ENCODE measurements around the gene PFKM. TPM values are rescaled to one million over a fixed set of nuclear protein-coding genes. Genes with fewer than 3 reads are reported as not detected.

PFKM gene
- total and polyA plus RNA-seq, 2 donors from 2014 or later: 67.7 to 69.6 TPM

DNA sequence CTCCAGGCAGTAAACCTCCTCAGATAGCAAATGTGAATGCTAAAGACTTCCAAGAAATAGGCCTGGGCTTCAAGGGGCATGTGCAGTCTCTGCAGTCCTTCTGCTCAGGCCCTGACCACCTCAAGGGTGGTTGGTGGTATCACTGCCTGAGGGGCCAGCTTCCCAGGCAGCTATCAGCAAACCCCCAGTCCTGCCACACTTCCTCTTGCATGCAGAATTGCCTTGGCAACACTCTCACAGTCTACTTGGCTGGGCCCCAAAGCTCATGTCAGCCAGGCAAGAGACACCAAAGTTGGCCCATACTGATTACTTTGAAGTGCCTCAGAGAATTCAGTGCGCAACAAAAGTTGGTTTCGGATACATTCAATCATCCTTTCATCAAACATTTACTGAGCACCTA is 41.6 kb downstream of the PFKM start:
- Histone ChIP-seq H3K4me3 (ENCODE audit: low read length in 3 of 3) (no peak overlapping the region), H3K4me1 (ENCODE audit: control insufficient read depth in 2 of 3, insufficient read depth in 2 of 3, low read depth in 1 of 3, low read length in 3 of 3) (peaks cover 0 to 2% (median 0%) of the 10 kb centered on the region in 3 donors), H3K36me3 (ENCODE audit: control insufficient read depth in 2 of 3, insufficient read depth in 3 of 3, low read length in 3 of 3) (no peaks in the 10 kb centered on the region), H3K9me3 (ENCODE audit: control insufficient read depth in 2 of 3, insufficient read depth in 1 of 3, low read length in 3 of 3) (no peaks in the 10 kb centered on the region), H3K9ac (ENCODE audit: low read length in 3 of 3) (no peak overlapping the region), H3K27ac (ENCODE audit: low read depth in 2 of 2, low read length in 2 of 2) (no peak overlapping the region), H3K27me3 (ENCODE audit: control insufficient read depth, insufficient read depth, low read length) (no peaks in the 10 kb centered on the region)
- TF ChIP-seq, protein P1, sequence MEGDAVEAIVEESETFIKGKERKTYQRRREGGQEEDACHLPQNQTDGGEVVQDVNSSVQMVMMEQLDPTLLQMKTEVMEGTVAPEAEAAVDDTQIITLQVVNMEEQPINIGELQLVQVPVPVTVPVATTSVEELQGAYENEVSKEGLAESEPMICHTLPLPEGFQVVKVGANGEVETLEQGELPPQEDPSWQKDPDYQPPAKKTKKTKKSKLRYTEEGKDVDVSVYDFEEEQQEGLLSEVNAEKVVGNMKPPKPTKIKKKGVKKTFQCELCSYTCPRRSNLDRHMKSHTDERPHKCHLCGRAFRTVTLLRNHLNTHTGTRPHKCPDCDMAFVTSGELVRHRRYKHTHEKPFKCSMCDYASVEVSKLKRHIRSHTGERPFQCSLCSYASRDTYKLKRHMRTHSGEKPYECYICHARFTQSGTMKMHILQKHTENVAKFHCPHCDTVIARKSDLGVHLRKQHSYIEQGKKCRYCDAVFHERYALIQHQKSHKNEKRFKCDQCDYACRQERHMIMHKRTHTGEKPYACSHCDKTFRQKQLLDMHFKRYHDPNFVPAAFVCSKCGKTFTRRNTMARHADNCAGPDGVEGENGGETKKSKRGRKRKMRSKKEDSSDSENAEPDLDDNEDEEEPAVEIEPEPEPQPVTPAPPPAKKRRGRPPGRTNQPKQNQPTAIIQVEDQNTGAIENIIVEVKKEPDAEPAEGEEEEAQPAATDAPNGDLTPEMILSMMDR (IDR thresholded peaks at IDR 0.05; ENCODE audit: borderline replicate concordance, extremely low read depth, insufficient read depth): no peak
- intact Hi-C loops (cut with DNase I): no loop called here
- DNase-seq (no peak), FAIRE-seq (no peak)

- H3K27me3 ChIP-seq (ENCODE audit: control insufficient read depth, insufficient read depth, low read length): no peaks in the 10 kb centered on the region
- H3K9ac ChIP-seq (ENCODE audit: low read length in 3 of 3): no peak overlapping the region
- H3K9me3 ChIP-seq (ENCODE audit: control insufficient read depth in 2 of 3, insufficient read depth in 1 of 3, low read length in 3 of 3): no peaks in the 10 kb centered on the region
- intact Hi-C loops (cut with DNase I): no loop called here
- H3K4me3 ChIP-seq (ENCODE audit: low read length in 3 of 3): no peak overlapping the region
- TF ChIP-seq, protein P1 (IDR thresholded peaks at IDR 0.05; ENCODE audit: borderline replicate concordance, extremely low read depth, insufficient read depth): no peak
- H3K27ac ChIP-seq (ENCODE audit: low read depth in 2 of 2, low read length in 2 of 2): no peak overlapping the region
- DNase-seq: no peak
- no peaks in the 10 kb centered on the region for H3K36me3 ChIP-seq (ENCODE audit: control insufficient read depth in 2 of 3, insufficient read depth in 3 of 3, low read length in 3 of 3)
- no peak for FAIRE-seq
- H3K4me1 ChIP-seq (ENCODE audit: control insufficient read depth in 2 of 3, insufficient read depth in 2 of 3, low read depth in 1 of 3, low read length in 3 of 3): no peaks in the 10 kb centered on the region
Measured at GRCh38 chr12:48163150-48163747, 44.1 kb downstream of the PFKM start.

DNA sequence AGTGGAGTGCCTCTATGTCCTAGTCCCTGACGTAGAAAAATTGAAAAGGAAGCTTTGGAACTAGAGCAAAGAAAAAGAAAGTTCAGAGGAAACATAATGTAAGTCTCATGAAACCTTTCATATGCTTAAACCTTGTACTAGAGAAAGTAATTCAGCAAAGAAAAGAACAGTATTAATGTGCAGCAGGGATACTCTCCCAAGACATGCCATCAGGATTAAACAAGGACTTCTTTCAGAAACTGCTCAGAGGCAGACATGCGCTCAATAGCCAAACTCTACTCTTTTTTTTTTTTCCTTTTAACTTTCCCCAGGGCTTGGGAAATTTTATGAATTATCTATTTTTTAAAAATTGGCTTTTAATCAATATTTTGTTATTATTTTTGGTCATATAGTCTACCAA is 45.3 kb downstream of the PFKM start:
- H3K9me3 ChIP-seq (ENCODE audit: control insufficient read depth in 2 of 3, insufficient read depth in 1 of 3, low read length in 3 of 3): no peaks in the 10 kb centered on the region
- no peaks in the 10 kb centered on the region for H3K36me3 ChIP-seq (ENCODE audit: control insufficient read depth in 2 of 3, insufficient read depth in 3 of 3, low read length in 3 of 3)
- TF ChIP-seq, protein P1 (IDR thresholded peaks at IDR 0.05; ENCODE audit: borderline replicate concordance, extremely low read depth, insufficient read depth): no peak
- H3K27me3 ChIP-seq (ENCODE audit: control insufficient read depth, insufficient read depth, low read length): no peaks in the 10 kb centered on the region
- H3K4me1 ChIP-seq (ENCODE audit: control insufficient read depth in 2 of 3, insufficient read depth in 2 of 3, low read depth in 1 of 3, low read length in 3 of 3): no peaks in the 10 kb centered on the region
- DNase-seq (no peak), FAIRE-seq (no peak)
- H3K27ac ChIP-seq (ENCODE audit: low read depth in 2 of 2, low read length in 2 of 2): no peak overlapping the region
- H3K4me3 ChIP-seq (ENCODE audit: low read length in 3 of 3): no peak overlapping the region
- intact Hi-C loops (cut with DNase I): no loop called here
- H3K9ac ChIP-seq (ENCODE audit: low read length in 3 of 3): no peak overlapping the region

All from kidney (tissue), 14 donors.